ENCODE measurements around the gene NOP58.

NOP58 gene

DNA sequence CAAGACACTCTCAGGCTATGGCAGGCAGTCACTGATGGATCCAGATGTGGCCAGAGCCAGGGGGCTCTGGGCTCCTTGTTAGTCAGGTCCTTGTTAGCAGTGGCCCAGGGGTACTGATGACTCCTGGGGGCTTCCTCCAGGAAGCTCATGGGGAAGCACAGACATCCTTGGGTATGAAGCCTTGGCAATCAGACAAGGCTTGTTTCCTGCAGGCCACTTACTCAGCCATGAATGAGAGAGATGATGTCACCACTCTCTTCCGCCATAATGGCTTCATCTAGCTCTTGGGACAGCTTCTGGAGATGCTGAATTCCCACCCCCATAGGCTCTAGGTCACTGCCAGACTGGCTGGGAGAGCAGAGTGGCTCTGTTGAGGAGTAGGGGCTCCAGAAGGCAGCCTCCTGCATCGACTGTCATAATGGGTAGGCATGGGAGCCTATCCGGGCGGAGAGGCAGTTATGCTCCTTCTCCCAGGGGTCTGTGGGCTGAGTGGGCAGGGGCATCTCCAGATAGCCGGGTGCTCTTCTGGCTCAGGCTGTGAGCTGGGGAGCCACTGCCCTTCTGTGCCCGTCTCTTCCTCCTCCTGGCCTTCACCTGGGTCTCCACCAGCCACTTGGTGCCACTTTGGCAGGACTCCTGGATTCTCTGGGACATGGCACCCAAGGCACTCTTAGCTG is 70.4 kb downstream of the NOP58 start:
- TF ChIP-seq, protein P1, sequence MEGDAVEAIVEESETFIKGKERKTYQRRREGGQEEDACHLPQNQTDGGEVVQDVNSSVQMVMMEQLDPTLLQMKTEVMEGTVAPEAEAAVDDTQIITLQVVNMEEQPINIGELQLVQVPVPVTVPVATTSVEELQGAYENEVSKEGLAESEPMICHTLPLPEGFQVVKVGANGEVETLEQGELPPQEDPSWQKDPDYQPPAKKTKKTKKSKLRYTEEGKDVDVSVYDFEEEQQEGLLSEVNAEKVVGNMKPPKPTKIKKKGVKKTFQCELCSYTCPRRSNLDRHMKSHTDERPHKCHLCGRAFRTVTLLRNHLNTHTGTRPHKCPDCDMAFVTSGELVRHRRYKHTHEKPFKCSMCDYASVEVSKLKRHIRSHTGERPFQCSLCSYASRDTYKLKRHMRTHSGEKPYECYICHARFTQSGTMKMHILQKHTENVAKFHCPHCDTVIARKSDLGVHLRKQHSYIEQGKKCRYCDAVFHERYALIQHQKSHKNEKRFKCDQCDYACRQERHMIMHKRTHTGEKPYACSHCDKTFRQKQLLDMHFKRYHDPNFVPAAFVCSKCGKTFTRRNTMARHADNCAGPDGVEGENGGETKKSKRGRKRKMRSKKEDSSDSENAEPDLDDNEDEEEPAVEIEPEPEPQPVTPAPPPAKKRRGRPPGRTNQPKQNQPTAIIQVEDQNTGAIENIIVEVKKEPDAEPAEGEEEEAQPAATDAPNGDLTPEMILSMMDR (IDR thresholded peaks at IDR 0.05) = no peak
- H3K27ac ChIP-seq = no peak overlapping the region
- DNase-seq (ENCODE audit: low spot score) = no peak

DNA sequence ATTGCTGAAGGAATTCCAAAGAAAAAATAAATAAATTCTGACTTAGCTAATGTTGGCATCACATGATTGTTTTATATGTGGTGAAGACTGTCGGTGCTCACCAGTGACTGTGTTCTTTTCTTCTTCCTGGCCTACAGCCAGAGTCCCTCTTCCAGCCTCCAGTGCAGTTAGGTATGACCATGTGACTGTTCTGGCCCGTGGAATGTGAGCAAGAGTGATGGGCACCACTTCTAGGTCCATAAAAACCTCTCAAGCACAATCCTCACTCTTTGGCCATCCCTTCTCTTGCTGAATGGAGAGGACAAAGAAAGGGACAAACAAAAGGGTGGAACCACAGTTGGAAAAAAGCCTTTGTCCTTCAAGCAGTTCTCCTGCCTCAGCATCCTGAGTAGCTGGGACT is 71.6 kb downstream of the NOP58 start:
- TF ChIP-seq, protein P1 (IDR thresholded peaks at IDR 0.05) = no peak
- Histone ChIP-seq H3K27ac (no peak overlapping the region), H3K4me3 (no peak overlapping the region)
- DNase-seq (ENCODE audit: low spot score) = no peak

More for the DNA sequence above, 70.4 kb downstream of the NOP58 start:
- H3K4me3 ChIP-seq = no peak overlapping the region

GRCh38 chr2:202337706-202338346 is 72.3 kb downstream of the NOP58 start:
- Histone ChIP-seq H3K27ac (no peak overlapping the region), H3K4me3 (no peak overlapping the region)
- no peak for DNase-seq (ENCODE audit: low spot score)
- TF ChIP-seq, protein P1 (IDR thresholded peaks at IDR 0.05) = no peak

- H3K4me3 ChIP-seq = no peak overlapping the region
- TF ChIP-seq, protein P1 (IDR thresholded peaks at IDR 0.05) = no peak
- H3K27ac ChIP-seq = no peak overlapping the region
- DNase-seq (ENCODE audit: low spot score) = no peak
These were observed 73.7 kb downstream of the NOP58 start for GRCh38 chr2:202339071-202339870.

GRCh38 chr2:202344178-202344577 is 78.6 kb downstream of the NOP58 start:
- no peak for DNase-seq (ENCODE audit: low spot score)
- TF ChIP-seq, protein P1 (IDR thresholded peaks at IDR 0.05) = no peak
- Histone ChIP-seq H3K27ac (no peak overlapping the region), H3K4me3 (no peak overlapping the region)

DNA sequence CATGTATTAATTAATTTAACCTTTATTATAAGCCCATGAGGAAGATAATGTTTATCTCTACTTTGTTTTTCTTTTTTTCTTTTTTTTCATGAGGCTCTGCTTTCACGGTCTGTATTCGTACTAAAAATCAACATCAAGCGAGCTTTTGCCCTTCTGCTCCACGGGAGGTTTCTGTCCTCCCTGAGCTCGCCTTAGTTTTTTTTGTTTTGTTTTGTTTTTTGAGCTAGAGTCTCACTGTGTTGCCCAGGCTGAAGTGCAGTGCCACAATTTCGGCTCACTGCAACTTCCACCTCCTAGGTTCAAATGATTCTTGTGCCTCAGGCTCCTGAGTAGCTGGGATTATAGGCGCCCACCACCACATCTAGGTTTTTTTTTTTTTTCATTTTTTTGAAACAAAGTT is 80.6 kb downstream of the NOP58 start:
- Histone ChIP-seq H3K27ac (no peak overlapping the region), H3K4me3 (no peak overlapping the region)
- DNase-seq (ENCODE audit: low spot score) = no peak
- TF ChIP-seq, protein P1 (IDR thresholded peaks at IDR 0.05) = no peak

Data from coronary artery (tissue), 2 donors.